Activated CD8-positive, alpha-beta memory T cell treated with anti-CD3 and anti-CD28 coated beads, Interleukin-2, amount 50 U/mL, for 48 hours (primary cell): Measurements from ENCODE around the gene TULP4.

Source experiments
- DNase-seq: peaks from one replicate; pipeline ENCODE4 v3.0.0-alpha.2; 2020

Gene TULP4, protein sequence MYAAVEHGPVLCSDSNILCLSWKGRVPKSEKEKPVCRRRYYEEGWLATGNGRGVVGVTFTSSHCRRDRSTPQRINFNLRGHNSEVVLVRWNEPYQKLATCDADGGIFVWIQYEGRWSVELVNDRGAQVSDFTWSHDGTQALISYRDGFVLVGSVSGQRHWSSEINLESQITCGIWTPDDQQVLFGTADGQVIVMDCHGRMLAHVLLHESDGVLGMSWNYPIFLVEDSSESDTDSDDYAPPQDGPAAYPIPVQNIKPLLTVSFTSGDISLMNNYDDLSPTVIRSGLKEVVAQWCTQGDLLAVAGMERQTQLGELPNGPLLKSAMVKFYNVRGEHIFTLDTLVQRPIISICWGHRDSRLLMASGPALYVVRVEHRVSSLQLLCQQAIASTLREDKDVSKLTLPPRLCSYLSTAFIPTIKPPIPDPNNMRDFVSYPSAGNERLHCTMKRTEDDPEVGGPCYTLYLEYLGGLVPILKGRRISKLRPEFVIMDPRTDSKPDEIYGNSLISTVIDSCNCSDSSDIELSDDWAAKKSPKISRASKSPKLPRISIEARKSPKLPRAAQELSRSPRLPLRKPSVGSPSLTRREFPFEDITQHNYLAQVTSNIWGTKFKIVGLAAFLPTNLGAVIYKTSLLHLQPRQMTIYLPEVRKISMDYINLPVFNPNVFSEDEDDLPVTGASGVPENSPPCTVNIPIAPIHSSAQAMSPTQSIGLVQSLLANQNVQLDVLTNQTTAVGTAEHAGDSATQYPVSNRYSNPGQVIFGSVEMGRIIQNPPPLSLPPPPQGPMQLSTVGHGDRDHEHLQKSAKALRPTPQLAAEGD (N-terminal part only)

DNA sequence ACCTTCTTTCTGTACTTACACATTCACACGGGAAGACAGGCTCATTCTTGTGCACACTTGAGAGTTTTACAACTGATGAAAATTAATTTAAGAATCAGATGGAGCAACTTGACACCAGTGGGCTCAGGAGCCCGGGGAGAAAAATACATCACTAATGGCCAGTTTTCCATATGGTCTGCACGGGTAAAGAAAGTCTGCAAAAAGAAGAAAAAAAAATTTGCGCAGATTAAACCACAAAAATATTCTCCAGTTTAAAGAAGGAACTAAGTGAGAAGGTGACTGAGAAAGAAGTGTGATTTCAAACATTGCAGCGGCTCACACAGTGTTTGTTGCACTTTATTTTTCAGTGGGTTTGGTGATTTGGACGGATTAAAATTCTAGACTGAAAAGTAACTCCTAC is at the start of gene TULP4:
TULP4 (plus strand) TSS at position 301 of the 400 bp plus-strand sequence. CDS start 1,552 bp downstream, outside the sequence.
- DNase-seq: no peak

DNA sequence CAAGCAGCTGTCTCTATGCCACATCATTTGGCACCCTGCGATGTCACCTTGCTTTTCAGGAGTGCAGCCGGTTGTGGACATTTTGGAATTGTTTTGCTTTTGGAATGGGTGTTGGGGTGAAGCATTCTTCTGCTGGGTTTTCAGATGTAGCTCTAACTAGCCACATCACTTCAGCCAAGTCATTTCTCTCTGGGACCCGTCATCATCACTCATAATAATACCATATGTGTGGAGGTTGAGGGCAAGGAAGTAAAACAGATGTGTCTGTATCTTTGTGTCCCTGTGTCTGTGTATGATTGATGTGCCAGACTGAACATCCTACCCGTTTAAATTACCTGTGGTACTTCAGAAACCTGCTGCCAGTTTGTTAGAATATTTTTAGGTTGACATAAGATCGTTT is 49.5 kb upstream of the TULP4 start:
- no peak for DNase-seq

DNA sequence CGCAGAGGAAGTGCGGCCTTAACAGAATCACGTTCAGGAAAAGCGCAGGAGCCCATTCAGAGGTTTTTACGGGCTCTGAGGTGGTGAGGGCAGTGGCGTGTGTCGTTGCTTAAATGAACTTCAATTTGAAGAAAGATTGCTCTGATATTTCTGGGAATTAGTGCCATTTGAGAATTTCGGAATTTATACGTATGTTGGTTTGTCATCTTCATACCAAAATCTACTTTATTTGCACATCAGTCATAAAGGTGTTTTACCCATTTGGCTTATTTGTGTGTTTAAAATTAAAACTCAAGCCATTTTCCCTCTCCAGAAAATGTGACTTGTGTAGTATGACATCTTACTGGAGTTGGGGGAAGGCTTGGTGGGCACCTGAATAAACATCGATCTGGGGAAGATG is 48.1 kb upstream of the TULP4 start:
- DNase-seq: no peak

DNA sequence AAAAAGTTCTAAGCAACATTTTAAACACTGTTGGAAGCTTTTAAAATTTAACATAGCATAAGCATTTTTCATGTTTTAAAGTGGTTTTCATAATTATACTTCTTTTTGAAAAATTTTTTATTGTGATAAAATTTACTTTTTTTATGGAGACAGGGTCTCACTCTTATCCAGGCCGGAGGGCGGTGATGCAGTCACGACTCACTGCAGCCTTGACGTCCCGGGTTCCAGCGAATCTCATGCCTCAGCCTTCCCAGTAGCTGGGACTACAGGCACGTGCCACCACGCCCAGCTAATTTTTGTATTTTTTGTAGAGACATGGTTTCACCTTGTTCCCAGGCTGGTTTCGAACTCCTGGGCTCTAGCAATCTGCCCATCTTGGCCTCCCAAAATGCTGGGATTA is 46.1 kb upstream of the TULP4 start:
- no peak for DNase-seq

DNA sequence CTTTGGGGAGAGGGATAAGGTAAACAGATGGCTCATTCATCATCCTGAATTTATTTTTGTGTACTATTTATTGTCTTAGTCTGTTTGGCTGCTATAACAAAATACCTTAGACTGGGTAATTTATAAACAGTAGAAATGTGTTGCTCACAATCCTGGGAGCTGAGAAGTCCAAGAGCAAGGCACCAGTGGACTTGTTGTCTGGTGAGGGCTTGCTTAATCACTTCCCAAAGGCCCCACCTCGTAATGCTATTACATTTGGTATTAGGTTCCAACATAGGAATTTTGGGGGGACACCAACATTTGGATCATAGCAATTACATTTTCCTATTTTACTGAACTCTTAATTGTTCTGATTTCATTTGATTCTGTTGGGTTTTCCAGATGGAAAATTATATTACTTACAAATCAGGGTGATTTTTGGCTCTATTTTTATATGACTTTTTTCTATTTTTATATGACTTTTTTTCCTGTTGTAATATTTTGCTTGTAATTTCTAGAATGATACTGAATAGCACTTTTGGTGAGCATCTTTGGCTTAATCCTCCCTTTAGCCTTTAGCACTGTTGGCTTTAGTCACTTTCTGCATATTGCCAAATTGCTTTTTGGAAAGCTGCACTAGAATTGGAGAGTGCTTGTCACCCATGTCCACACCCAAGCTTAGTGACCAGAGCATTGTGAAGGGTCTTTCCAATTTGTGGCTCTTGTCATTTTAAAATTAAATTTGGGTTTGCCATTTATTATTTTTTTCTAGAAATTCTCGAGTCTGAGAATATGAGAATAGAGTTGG is 43.7 kb upstream of the TULP4 start:
- no peak for DNase-seq

DNA sequence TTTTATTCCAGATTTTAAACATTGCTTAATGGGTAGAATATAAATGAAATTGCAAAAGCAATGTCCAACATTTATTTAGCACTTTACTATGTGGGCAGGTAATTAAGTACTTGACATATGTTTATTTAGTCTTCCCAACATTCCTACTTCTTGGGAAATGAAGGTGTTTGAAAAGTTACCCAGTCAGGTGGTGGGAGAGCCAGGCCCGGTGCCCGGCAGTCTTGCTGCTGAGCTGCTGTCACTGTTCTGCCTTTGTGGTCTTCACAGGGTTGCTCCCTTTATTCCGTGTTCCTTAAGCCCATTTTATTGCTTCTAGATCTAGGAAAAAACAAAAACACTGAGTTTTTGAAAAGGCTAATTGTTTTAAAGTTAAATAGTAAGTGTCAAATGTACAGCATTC is 42.6 kb upstream of the TULP4 start:
- DNase-seq: no peak

DNA sequence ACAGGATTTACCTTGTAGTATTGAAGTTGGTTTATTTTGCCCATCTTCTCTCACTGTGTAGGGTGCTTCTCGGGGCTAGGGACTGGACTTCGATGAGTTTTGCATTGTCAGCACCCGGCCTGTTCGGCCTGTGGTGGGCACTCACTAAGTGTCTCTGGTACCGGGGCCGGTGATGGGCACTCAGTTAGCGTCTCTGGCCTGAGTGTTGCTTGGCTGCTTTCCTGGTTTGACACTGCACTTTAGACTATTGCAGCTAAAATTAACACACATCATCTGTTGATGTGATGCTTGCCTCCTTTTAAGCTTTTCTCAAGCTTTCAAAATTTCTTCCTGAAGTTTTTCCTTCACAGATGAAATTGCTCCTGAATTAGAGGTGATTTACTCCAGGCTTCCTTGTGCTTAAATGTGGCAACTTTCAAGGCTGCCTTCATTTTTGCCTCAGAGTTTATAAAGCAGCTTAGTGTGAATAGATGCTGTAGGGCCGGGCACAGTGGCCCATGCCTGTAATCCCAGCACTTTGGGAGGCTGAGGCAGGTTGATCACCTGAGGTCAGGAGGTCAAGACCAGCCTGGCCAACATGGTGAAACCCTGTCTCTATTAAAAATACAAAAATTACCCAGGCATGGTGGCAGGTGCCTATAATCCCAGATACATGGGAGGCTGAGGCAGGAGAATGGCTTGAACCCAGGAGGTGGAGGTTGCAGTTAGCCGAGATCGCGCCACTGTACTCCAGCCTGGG is 41.7 kb upstream of the TULP4 start:
- no peak for DNase-seq

DNA sequence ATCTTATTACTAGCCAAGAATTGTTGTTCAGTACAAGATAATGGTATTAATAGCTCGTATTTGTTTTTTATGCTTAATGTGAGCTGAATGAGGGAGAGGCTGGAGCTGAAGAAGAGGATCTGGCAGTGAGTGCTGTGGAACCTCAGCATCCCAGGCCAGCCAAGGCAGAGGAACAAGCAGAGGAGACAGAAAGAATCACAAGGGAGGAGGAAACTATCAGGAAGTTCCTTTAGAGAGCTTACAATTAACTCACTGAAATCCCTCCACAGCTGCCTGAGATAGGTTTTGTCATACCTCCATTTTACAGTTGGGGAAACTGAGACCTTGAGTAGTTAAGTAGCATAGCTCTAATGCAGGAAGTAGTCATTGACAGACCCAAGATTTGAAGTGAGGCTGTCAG is 39.9 kb upstream of the TULP4 start:
- no peak for DNase-seq

DNA sequence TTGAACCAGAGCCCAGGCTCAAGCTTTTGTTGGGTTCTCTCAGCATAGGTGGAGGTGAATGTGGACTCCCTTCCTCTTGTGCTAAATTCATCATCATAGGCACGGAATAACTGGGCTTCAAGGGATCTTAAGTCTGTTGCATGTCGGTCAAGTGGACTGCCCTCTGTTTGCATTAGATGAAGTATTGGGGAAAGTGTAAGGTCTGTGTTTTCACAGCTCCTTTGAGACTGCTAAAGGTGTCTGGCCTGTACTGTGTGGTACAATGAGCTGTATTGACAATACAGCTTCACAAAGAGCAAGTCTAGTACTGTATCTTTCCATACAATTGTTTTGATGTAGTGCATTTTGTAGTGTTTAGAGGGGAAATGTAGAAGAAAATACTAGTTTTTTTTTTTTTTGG is 34.3 kb upstream of the TULP4 start:
- no peak for DNase-seq

DNA sequence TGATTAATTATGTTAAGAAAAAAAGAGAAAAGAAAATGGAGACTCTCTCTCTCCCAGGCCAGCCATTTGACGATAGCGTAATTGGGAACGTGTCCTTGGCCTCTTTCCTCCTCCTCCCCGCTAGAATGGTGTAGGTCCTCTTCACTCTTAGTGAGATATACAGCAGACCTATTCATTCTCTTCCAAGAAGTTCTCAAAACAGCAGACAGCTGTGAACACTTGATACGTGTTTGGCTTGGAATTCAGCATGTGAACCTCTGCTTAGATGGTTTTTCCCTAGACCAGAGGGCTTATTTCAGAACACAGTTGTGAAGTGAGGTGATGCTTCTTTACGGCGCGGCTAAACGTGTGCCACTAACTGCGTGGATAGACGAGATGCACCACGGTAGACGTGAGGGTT is 32.6 kb upstream of the TULP4 start:
- DNase-seq: no peak

DNA sequence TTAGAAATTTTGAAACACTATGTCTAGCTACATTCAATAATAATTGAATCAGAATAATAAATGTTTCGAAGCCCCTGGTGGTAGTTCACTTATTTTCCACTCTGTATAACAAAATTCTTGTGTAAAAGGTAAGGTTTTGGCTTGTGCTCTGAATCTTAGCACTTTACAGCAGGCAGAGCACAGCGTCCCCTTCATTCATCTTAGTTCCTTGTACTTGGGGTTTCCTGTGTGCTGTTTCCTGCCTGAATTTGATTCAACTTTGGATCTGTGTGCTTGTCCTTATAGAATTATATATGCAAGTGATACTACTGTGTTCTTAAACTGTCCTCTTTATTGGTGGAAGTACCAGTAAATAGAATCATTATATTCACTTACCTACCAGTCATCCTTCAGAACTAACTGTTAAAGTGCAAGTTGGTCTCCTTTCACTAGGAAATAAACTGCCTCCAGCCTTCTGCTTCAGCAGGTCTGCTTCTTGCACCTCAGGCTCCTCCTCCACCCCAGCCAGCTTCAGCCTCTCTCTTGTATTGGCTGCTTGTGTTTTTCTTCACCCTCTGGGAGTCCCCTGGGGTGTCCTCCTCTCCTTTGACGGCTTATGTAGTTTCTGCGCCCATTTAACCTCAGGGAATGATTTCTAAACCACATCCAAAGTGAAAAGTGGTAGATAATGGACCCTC is 28.8 kb upstream of the TULP4 start:
- DNase-seq: no peak

DNA sequence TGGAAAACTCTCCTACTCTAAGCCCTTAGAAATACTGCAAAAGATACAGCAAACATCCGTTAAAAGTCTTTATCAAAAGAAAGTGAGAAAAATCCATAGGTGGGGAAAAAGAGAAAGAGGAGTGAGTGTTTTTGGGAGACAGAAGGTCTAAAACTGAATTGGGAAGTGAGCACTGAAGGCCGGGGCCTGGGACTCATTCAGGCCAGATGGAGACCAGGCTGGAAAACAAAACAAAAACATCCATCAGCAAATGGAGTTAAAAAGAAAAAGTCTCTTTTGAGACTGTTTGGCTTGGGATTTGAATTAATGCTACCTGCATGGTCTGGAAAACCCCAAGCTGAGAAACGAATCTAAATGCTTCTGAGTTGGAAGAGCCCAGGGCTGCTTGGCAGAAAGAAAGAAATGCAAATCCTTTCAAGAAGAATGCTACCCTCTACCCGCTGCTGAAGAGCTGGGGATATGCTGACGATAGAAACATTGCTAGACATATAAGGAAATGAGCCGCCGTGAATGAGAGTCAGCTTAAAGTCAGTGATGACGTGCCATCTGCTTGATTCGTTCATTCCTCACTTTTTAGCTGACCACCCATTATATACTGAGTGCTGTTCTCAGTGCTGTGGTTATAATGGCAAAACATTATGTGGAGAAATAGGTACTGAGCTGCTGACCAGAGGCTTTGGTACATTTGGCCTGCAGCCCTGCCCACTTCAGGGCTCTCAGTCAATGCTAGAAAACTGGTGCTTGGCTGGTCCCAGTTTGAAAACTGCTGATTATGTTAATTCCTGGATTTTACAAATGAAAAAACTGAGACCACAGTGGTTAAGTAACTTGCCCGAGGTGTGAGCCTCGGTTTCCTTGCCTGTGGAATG is 28.0 kb upstream of the TULP4 start:
- no peak for DNase-seq

DNA sequence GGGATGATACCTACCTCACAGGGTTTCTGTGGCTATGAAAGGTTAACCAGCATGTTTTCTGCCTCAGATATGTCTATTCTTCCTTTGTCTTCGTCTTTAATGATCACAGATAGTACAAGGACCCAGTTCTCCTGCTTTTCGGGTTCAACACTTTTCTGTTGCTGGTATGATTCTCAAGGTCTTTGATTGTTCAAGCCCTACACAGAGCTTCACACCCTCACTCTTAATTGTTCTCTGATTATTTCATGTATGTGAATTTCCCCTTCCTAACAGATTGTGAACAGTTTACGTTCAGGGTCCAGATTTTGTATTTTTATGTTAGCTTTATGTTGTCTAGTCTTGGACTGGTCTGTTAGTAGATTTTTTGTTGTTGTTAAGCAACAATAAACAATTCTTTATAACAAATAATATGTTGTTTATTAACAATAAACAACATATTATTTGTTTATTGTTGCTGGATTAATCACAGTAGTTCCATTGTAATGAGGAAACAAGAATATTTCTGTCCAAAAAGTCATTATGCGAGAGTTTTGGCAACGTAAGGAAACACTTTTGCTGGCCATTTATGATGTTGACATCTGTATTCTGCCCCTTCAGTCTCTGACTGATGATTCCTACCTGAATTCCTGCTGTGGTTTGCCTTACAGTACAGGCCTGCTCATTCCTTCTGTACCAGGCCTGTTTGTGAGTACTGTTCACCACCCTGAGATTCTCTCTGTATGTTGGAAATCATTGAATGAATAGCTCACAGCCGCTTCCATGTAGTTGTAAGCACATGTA is 27.2 kb upstream of the TULP4 start:
- DNase-seq: no peak

DNA sequence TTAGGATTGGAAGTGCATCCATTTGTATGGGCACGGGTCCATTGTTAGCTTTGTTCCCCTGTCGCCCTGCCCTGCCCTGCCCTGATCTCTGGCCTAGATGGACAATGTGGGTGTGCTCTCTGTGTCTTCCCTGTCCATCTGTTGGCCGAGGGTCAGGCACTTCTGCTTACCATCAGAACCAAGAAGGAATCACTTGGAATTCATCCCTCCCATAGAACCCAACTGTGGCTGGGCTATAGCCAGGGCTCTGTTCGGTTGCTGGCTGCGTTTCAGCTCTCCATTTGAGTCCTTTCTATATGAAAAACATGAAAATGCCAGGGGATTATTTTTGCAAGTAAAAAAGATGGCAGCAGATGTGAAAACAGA is 26.6 kb upstream of the TULP4 start:
- DNase-seq: no peak

DNA sequence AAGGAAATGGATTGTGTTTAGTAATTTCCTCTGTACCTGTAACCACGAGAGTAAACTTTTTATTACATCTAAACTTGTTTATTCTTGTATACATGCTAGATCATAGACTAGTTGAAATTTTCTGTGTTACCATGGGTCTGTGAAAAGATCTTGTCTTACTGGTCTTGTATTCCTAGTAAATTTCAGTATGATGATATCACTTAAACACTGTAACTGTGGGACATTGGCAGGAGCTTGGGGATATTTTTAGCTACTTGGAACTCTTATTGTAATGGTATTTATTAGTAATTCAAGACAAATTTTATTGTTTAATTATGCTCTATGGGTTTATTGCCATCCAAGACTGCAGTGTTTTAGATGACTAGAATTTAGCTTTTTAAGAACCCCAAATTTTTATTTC is 25.9 kb upstream of the TULP4 start:
- no peak for DNase-seq

DNA sequence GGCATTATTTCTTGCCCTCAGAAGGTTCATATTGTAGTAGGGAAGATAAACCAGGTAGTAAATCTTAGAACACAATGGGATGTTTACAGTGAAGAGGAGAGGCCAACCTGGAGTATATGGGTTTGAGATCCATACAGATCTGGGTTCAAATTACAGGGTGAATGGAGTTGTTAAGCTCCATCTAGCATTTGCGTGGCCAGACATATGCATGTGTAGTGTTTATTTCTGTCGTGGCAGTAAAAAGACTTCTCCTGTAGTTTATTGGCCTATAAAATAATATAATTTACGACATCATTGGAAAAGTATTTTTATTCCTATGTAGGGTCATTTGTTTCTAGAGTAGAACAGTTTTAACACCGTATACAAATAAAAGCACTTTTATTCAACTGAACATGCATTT is 25.2 kb upstream of the TULP4 start:
- no peak for DNase-seq

DNA sequence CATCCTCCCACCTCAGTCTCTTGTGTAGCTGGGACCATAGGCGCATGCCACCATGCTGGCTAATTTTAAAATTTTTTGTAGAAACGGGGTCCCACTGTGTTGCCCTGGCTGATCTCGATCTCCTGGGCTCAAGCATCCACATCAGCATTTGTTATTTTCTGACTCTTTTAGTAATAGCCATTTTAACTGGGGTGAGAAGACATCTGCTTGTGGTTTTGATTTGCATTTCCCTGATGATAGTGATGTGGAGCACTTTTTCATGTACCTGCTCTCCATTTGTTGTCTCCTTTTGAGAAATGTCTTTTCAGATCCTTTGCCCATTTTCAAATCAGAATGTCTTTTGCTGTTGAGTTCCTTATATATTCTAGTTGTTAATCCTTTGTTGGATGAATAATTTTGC is 22.2 kb upstream of the TULP4 start:
- DNase-seq: no peak

DNA sequence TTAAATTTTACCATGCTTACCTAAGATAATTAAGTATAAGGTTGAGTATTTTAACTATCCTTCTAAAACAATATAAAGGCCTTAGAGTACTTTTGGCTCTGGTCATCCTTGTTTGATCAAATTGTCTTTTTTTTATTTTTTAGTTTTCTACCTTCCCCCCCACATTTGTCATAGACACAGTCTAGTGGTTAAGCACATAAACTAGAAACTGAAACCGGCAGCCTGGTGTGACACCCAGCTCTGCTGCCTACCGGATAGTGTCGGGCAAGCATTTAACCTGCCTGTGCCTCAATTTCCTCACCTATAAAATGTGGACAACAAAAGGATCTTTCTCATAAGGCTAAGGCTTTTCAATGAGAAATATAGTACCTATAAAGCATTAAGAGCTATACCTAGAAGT is 21.6 kb upstream of the TULP4 start:
- DNase-seq: peak; percentile 67

DNA sequence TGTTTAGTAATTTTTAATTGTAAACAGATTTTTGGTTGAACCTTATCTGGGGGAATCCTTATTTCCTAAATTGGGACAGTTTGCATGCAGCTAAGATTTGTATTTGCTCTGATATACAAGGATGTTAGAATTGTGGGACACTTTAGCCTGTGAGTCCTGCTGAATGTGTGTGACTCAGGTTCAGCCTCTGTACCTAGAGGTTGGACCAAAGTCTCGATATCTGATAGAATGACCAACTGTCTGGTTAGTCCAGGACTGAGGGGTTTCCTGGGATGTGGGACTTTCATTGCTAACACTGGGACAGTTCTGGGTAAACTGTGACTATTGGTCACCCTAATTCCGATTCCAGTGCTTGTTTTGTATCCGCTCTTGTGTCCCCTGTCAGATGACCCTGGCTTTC is 20.2 kb upstream of the TULP4 start:
- no peak for DNase-seq

DNA sequence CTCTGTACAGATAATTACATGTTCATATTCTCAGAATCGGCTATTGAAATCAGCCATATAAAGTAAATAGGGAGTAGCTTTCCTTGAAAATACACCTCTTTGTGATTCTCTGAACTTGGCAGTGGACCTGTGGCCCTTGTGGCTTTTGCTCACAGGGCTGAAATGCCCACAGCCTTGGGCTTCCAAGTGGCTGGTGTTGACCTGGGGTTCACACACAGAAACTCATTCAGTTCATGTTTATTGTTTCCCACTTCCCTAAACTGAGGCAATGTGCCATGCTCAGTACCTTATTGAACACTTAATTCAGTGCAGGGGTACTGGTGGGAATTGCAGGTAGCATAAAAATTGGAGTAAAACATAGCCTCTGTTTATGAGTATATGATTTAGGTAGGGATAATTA is 19.1 kb upstream of the TULP4 start:
- no peak for DNase-seq
